IMR-90 (cell line): Measurements from ENCODE around the gene HEATR1. TPM values are rescaled to one million over a fixed set of nuclear protein-coding genes. Genes with fewer than 3 reads are reported as not detected.

ENCODE experiments used
- ATAC-seq: fragments of 200-7000 bp; cut with Tn5 transposase; 2 replicates; pipeline ENCODE4 v1.9.1; 2020; ENCODE audit warnings: low read depth, mild to moderate bottlenecking, moderate library complexity
- BruUV-seq: library from RNA; stranded (reverse); fragments of 400-500 nt; replicated peaks from 2 replicates; lab custom pipeline; 2021; lab: Mats Ljungman, UMichigan
- CTCF ChIA-PET: fragments of 300-600 bp; formaldehyde crosslinking; extraction: SDS; loops from one replicate; lab custom pipeline; 2021; ENCODE audit warnings: antibody characterized with exemption; lab: Yijun Ruan, JAX
- POLR2A ChIA-PET: fragments of 300-600 bp; sonication (Branson Sonifier 250); formaldehyde crosslinking; loops from one replicate; lab custom pipeline; 2022; ENCODE audit warnings: antibody characterized with exemption; ENCODE audit not compliant: unreplicated experiment; lab: Charles Lee
- DNase-seq: peaks from one replicate; pipeline ENCODE4 v3.0.0; 2013
- H2AFZ ChIP-seq: replicated peaks from 2 replicates; pipeline ENCODE3; 2013; ENCODE audit warnings: low read length, mild to moderate bottlenecking; ENCODE audit not compliant: poor library complexity
- H2AK5ac ChIP-seq: 2 replicates; pipeline ENCODE4 v1.6.1; 2013; ENCODE audit warnings: low read depth, low read length, inconsistent platforms
- H2AK9ac ChIP-seq: replicated peaks from 2 replicates; pipeline ENCODE3; 2013; ENCODE audit warnings: mild to moderate bottlenecking, low read depth, low read length, moderate library complexity; ENCODE audit not compliant: poor library complexity
- H2BK120ac ChIP-seq: 2 replicates; pipeline ENCODE4 v1.6.1; 2013; ENCODE audit warnings: low read depth, low read length, inconsistent platforms
- H2BK15ac ChIP-seq: 3 replicates; pipeline ENCODE4 v1.6.1; 2013; ENCODE audit warnings: low read depth, low read length, inconsistent platforms
- H2BK20ac ChIP-seq: 2 replicates; pipeline ENCODE4 v1.6.1; 2013; ENCODE audit warnings: low read depth, mild to moderate bottlenecking, inconsistent platforms, low read length, moderate library complexity
- H2BK5ac ChIP-seq: 2 replicates; pipeline ENCODE4 v1.6.1; 2013; ENCODE audit warnings: mild to moderate bottlenecking, low read depth, low read length, inconsistent platforms; ENCODE audit not compliant: poor library complexity, severe bottlenecking
- H3K14ac ChIP-seq: replicated peaks from 2 replicates; pipeline ENCODE4 v1.6.1; 2013; ENCODE audit warnings: low read depth, low read length, inconsistent platforms
- H3K18ac ChIP-seq: 2 replicates; pipeline ENCODE4 v1.6.1; 2013; ENCODE audit warnings: low read depth, low read length, control low read depth
- H3K23ac ChIP-seq: 2 replicates; pipeline ENCODE4 v1.6.1; 2013; ENCODE audit warnings: low read depth, low read length, inconsistent platforms
- H3K27ac ChIP-seq: 2 replicates; pipeline ENCODE4 v1.5.1; 2013; ENCODE audit warnings: mild to moderate bottlenecking, control low read depth, low read length; ENCODE audit not compliant: insufficient read depth
- H3K27me3 ChIP-seq: 2 replicates; pipeline ENCODE4 v1.6.1; 2013; ENCODE audit warnings: low read length; ENCODE audit not compliant: control insufficient read depth, insufficient read depth
- H3K36me3 ChIP-seq: 2 replicates; pipeline ENCODE4 v1.6.1; 2013; ENCODE audit warnings: low read length, mixed read lengths; ENCODE audit not compliant: control insufficient read depth, insufficient read depth
- H3K4ac ChIP-seq: 2 replicates; pipeline ENCODE4 v1.6.1; 2013; ENCODE audit warnings: low read depth, low read length, inconsistent platforms
- H3K4me1 ChIP-seq: 2 replicates; pipeline ENCODE4 v1.6.1; 2013; ENCODE audit warnings: low read length, mixed read lengths; ENCODE audit not compliant: control insufficient read depth, insufficient read depth
- H3K4me2 ChIP-seq: 2 replicates; pipeline ENCODE4 v1.6.1; 2013; ENCODE audit warnings: low read depth, mild to moderate bottlenecking, control low read depth, low read length, moderate library complexity
- H3K4me3 ChIP-seq: 2 replicates; pipeline ENCODE4 v1.5.1; 2013; ENCODE audit warnings: low read depth, mild to moderate bottlenecking, control low read depth, low read length, moderate library complexity; ENCODE audit not compliant: insufficient read depth
- H3K56ac ChIP-seq: 2 replicates; pipeline ENCODE4 v1.6.1; 2013; ENCODE audit warnings: low read length, inconsistent platforms; ENCODE audit not compliant: insufficient read depth; ENCODE audit errors: extremely low read depth
- H3K79me1 ChIP-seq, 2 experiments: 2 replicates each; pipeline ENCODE4 v1.6.1; 2013; ENCODE audit warnings: low read length in 2 of 2, inconsistent platforms in 1 of 2, low read depth in 1 of 2
- H3K9ac ChIP-seq: 2 replicates; pipeline ENCODE4 v1.6.1; 2013; ENCODE audit warnings: low read depth, low read length, control low read depth
- H3K9me1 ChIP-seq: 2 replicates; pipeline ENCODE4 v1.6.1; 2013; ENCODE audit warnings: low read length, inconsistent platforms; ENCODE audit not compliant: insufficient read depth
- H3K9me3 ChIP-seq: 2 replicates; pipeline ENCODE4 v1.6.1; 2013; ENCODE audit warnings: low read length; ENCODE audit not compliant: control insufficient read depth, insufficient read depth
- H4K20me1 ChIP-seq: 2 replicates; pipeline ENCODE4 v1.6.1; 2013; ENCODE audit warnings: low read length, inconsistent platforms; ENCODE audit not compliant: insufficient read depth
- H4K5ac ChIP-seq: 2 replicates; pipeline ENCODE4 v1.6.1; 2013; ENCODE audit warnings: mild to moderate bottlenecking, low read depth, low read length, control low read depth
- H4K8ac ChIP-seq, 2 experiments: 2 replicates each; pipeline ENCODE4 v1.6.1; 2013; ENCODE audit warnings: low read depth in 2 of 2, low read length in 2 of 2, control low read depth in 1 of 2, inconsistent platforms in 1 of 2
- H4K91ac ChIP-seq: 2 replicates; pipeline ENCODE4 v1.6.1; 2013; ENCODE audit warnings: low read depth, low read length, inconsistent platforms; ENCODE audit not compliant: insufficient read depth
- BHLHE40 ChIP-seq: fragments of 150-350 bp; IDR thresholded peaks from 2 replicates; pipeline ENCODE4 v1.6.1; 2016; ENCODE audit warnings: mild to moderate bottlenecking, low read depth, low read length
- CEBPB ChIP-seq: IDR thresholded peaks from 2 replicates; pipeline ENCODE4 v1.6.1; 2012; ENCODE audit warnings: low read depth, low read length, improper control_type of control experiment
- CHD1 ChIP-seq: IDR thresholded peaks from 2 replicates; pipeline ENCODE4 v1.6.1; 2012; ENCODE audit warnings: low read depth, low read length, improper control_type of control experiment
- CTCF ChIP-seq: conservative IDR thresholded peaks from 2 replicates; pipeline ENCODE4 v1.5.1; 2012; ENCODE audit warnings: mild to moderate bottlenecking, low read depth, low read length, improper control_type of control experiment
- NFE2L2 ChIP-seq: fragments of 150-350 bp; IDR thresholded peaks from 2 replicates; pipeline ENCODE4 v1.6.1; 2016; ENCODE audit warnings: low read depth, mild to moderate bottlenecking, low read length
- POLR2A ChIP-seq: IDR thresholded peaks from 2 replicates; pipeline ENCODE4 v1.6.1; 2012; ENCODE audit warnings: mild to moderate bottlenecking, low read depth, low read length
- RAD21 ChIP-seq: IDR thresholded peaks from 2 replicates; pipeline ENCODE4 v1.6.1; 2012; ENCODE audit warnings: low read length, improper control_type of control experiment
- RCOR1 ChIP-seq: IDR thresholded peaks from 2 replicates; pipeline ENCODE4 v1.6.1; 2012; ENCODE audit warnings: mild to moderate bottlenecking, low read length, improper control_type of control experiment; ENCODE audit not compliant: insufficient replicate concordance
- RFX5 ChIP-seq: IDR thresholded peaks from 2 replicates; pipeline ENCODE4 v1.8.0; 2012; ENCODE audit warnings: low read depth, mild to moderate bottlenecking, low read length, moderate library complexity
- SMC3 ChIP-seq: fragments of 150-350 bp; IDR thresholded peaks from 2 replicates; pipeline ENCODE4 v1.6.1; 2016; ENCODE audit warnings: low read depth, mild to moderate bottlenecking, antibody characterized with exemption, low read length, moderate library complexity
- WGBS, 2 experiments: methylation state at CpG; one replicate each; pipeline versions ENCODE4 v1.1.5 to v1.1.7; 2013; ENCODE audit warnings: missing lambda C conversion rate in 2 of 2; ENCODE audit not compliant: insufficient read length in 1 of 2; ENCODE audit errors: extremely low coverage in 2 of 2; 5-methylcytosine and 5-hydroxymethylcytosine counted together
- dilution Hi-C: fragments of 300-500 bp; cut with HindIII; formaldehyde crosslinking; loops from one replicate; pipeline ENCODE4 v1.14.3; 2018; ENCODE audit warnings: low sequenced_read_pairs; ENCODE audit not compliant: unreplicated experiment
- in situ Hi-C: fragments of 300-500 bp; cut with MboI; formaldehyde crosslinking; loops from 3 replicates; pipeline ENCODE4 v1.14.3; 2019; ENCODE audit warnings: low sequenced_read_pairs, inconsistent platforms, mixed read lengths
- intact Hi-C: fragments of 100-400 bp; cut with micrococcal nuclease; formaldehyde crosslinking; loops from 2 replicates; pipeline ENCODE4 v1.10.0; 2022
- polyA plus RNA-seq, 3 experiments: library from polyadenylated mRNA; depleted of rRNA; stranded (reverse); fragments of >200 nt; gene quantifications; 2 replicates each; pipeline ENCODE4 v1.2.3, GENCODE V29; 2012; ENCODE audit warnings: low replicate concordance in 1 of 3
- total RNA-seq: library from RNA; depleted of rRNA; stranded (reverse); fragments of >200 nt; gene quantifications from 2 replicates; pipeline ENCODE4 v1.2.3, GENCODE V29; 2012

HEATR1 gene
- total and polyA plus RNA-seq, 2 of the 4 experiments (the other 2 are of a cell fraction) = 8.5 to 53.8 TPM

- H3K4me3 ChIP-seq = no peak overlapping the region
- no peak overlapping the region for H3K23ac ChIP-seq
- no peak overlapping the region for H2BK20ac ChIP-seq
- H3K56ac ChIP-seq = no peak overlapping the region
- H3K79me1 ChIP-seq = peaks cover 0 to 3% of the 10 kb centered on the region in 2 experiments; a peak in 1 of 4 replicates
- no peaks in the 10 kb centered on the region for H3K27me3 ChIP-seq
- no peak overlapping the region for H2BK15ac ChIP-seq
- in situ Hi-C loops = no loop called here
- dilution Hi-C loops = no loop called here
- H3K4me2 ChIP-seq = no peak overlapping the region
- TF ChIP-seq RFX5 (no peak), BHLHE40 (no peak), NFE2L2 (no peak), RAD21 (no peak), CEBPB (no peak), SMC3 (no peak), RCOR1 (no peak), POLR2A (no peak), CHD1 (no peak), CTCF (no peak)
- no peak overlapping the region for H3K14ac ChIP-seq
- ChIA-PET CTCF (no interaction called here), POLR2A (no interaction called here)
- peaks cover 48% of the 10 kb centered on the region for H3K36me3 ChIP-seq
- no peak overlapping the region for H4K5ac ChIP-seq
- intact Hi-C loops = loop anchor here (5.0 kb wide), 1 partner anchor 35 kb away; no protein-coding TSS in a partner anchor
- H3K9ac ChIP-seq = no peak overlapping the region
- no peak overlapping the region for H3K18ac ChIP-seq
- no peaks in the 10 kb centered on the region for H3K9me3 ChIP-seq
- no peak overlapping the region for H4K91ac ChIP-seq
- H4K8ac ChIP-seq = no peak overlapping the region
- no peaks in the 10 kb centered on the region for H3K9me1 ChIP-seq
- H4K20me1 ChIP-seq = no peaks in the 10 kb centered on the region
- no peak overlapping the region for H2BK5ac ChIP-seq
- no peak overlapping the region for H3K4ac ChIP-seq
- no peak overlapping the region for H2AK9ac ChIP-seq
- peaks cover 2% of the 10 kb centered on the region for H3K4me1 ChIP-seq
- no CpG with 5 or more reads among the region's 6 CpGs for WGBS, 2 experiments
- no peak overlapping the region for H2BK120ac ChIP-seq
- BruUV-seq = no TSS peak
- DNase-seq (no peak), ATAC-seq (no peak)
- H2AFZ ChIP-seq = no peak overlapping the region
- no peak overlapping the region for H3K27ac ChIP-seq
- H2AK5ac ChIP-seq = no peak overlapping the region
Observed at GRCh38 chr1:236552096-236552495, 52.2 kb downstream of the HEATR1 start.
